ENCODE measurements around the gene KATNAL1.
"Not testable (repeated sequence)": the region's sequence is repeated elsewhere in the genome, so short reads cannot be mapped to it uniquely, and the experiment has no call there.

The KATNAL1 gene

DNA sequence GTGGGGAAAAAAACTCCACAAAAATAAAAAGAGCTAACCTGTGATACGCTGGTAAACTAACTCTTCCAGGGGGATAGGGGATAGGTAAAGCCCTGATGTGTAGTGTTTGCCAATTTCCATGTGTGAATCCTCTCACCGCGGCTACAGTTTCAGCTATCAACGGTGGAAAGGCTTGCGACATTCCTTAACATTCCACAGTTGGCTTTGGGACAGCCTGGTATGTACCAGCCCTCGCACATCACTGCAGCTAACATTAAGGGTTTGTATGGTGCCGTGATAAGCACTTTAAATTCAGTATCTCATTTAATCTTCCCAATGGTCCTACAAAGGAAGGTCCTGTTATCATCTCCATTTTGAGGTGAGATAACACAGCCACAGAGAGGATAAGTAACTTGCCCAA lies 112.4 kb downstream of the KATNAL1 start:
- H3K36me3 Mint-ChIP-seq (ENCODE audit: low read depth), result no peaks in the 10 kb centered on the region
- H3K9me3 Mint-ChIP-seq, result no peaks in the 10 kb centered on the region
- intact Hi-C loops (cut with micrococcal nuclease), result no loop called here
- no peaks in the 10 kb centered on the region for H3K27me3 Mint-ChIP-seq
- no peaks in the 10 kb centered on the region for H3K4me1 Mint-ChIP-seq (ENCODE audit: low read depth)
- no peak overlapping the region for H3K4me3 Mint-ChIP-seq
- no peak overlapping the region for H3K27ac Mint-ChIP-seq

DNA sequence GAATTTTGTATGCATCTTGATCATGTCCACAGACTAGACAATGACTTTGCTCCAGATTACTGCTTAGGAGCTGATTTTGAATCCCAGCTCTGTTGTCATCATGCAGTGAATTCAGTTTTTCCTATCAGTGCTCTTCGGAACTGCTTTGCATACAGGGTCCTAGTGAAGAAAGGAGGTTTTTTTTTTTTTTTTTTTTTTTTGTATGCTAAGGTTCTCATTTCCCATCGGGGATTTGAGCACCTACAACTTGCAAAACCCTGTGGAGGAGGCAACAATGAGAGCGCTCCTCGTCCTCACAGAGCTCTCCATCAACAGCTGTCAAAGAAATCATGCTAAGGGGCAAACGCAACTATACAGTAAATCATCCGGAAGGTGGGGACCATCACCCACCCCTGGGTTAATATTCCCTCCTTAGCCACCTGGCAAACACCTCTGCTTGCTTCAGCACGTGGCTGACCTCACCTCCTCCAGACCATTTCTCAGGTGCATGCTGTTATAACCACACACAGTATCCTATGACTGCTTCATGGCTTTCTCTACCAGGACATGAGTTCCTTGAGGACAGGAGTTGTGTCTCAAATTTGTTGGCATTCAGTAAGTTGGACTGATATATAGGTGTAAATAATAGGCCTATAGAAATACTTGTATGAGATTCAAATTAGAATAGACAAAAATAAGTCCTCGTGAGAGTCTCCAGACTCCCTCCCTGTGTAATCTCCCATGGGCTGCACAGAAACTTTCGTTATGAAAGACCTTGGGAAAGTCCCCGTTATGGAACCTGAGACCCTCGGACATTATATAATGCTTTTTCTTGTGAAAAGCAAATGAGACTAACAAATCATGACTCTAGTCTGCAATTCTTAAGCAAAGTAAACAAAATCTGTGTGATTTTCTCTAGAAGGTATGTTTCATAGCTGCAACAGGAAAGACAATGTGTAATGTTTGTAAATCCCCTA lies 113.8 kb downstream of the KATNAL1 start:
- H3K9me3 Mint-ChIP-seq, result no peaks in the 10 kb centered on the region
- H3K4me3 Mint-ChIP-seq, result no peak overlapping the region
- intact Hi-C loops (cut with micrococcal nuclease), result no loop called here
- no peaks in the 10 kb centered on the region for H3K4me1 Mint-ChIP-seq (ENCODE audit: low read depth)
- no peak overlapping the region for H3K27ac Mint-ChIP-seq
- H3K36me3 Mint-ChIP-seq (ENCODE audit: low read depth), result no peaks in the 10 kb centered on the region
- H3K27me3 Mint-ChIP-seq, result no peaks in the 10 kb centered on the region

- Mint-ChIP-seq H3K27ac (no peak overlapping the region), H3K4me1 (ENCODE audit: low read depth) (no peaks in the 10 kb centered on the region), H3K27me3 (no peaks in the 10 kb centered on the region), H3K9me3 (no peaks in the 10 kb centered on the region), H3K36me3 (ENCODE audit: low read depth) (no peaks in the 10 kb centered on the region), H3K4me3 (no peak overlapping the region)
- intact Hi-C loops (cut with micrococcal nuclease), result no loop called here
Measured at GRCh38 chr13:30192320-30193093, 114.8 kb downstream of the KATNAL1 start.

DNA sequence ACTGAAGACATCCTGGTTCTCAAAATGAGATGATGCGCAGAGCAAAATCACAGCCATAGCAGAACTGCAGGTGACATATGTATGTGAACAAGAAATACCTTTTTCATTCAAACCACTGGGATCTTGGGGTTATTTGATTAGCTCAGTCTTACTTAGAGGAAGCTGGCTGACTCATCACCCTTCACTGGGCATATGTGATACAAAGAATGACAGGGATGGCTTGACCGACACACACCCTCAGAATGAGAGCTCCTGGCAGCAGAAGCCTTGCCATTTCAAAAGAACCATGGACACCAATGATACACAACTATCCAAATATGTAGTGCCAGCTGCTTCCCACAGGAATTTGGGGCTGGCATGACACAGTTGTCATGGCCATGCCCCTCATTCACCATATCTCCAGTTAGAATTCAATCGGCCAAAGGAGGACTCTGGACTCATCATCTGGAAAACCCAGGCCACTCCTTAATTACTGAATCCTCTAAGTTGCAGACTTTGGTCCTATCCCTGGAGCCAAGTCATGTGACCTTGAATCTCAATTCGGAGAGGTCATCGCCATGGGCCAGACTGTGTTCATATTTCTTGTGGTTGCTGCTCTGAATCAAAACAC lies 115.8 kb downstream of the KATNAL1 start:
- intact Hi-C loops (cut with micrococcal nuclease), result no loop called here
- no peaks in the 10 kb centered on the region for H3K4me1 Mint-ChIP-seq (ENCODE audit: low read depth)

GRCh38 chr13:30186634-30187415 lies 120.5 kb downstream of the KATNAL1 start:
- Mint-ChIP-seq H3K36me3 (ENCODE audit: low read depth) (no peaks in the 10 kb centered on the region), H3K9me3 (no peaks in the 10 kb centered on the region), H3K4me3 (no peak overlapping the region), H3K4me1 (ENCODE audit: low read depth) (no peaks in the 10 kb centered on the region), H3K27me3 (no peaks in the 10 kb centered on the region), H3K27ac (no peak overlapping the region)
- intact Hi-C loops (cut with micrococcal nuclease), result no loop called here

More for the DNA sequence above, 115.8 kb downstream of the KATNAL1 start:
- Mint-ChIP-seq H3K27ac (no peak overlapping the region), H3K4me3 (no peak overlapping the region), H3K36me3 (ENCODE audit: low read depth) (no peaks in the 10 kb centered on the region), H3K27me3 (no peaks in the 10 kb centered on the region), H3K9me3 (no peaks in the 10 kb centered on the region)

GRCh38 chr13:30181888-30182651 lies 125.3 kb downstream of the KATNAL1 start:
- no peaks in the 10 kb centered on the region for H3K4me1 Mint-ChIP-seq (ENCODE audit: low read depth)
- H3K9me3 Mint-ChIP-seq, result no peaks in the 10 kb centered on the region
- no peaks in the 10 kb centered on the region for H3K27me3 Mint-ChIP-seq
- no peak overlapping the region for H3K4me3 Mint-ChIP-seq
- H3K36me3 Mint-ChIP-seq (ENCODE audit: low read depth), result no peaks in the 10 kb centered on the region
- no peak overlapping the region for H3K27ac Mint-ChIP-seq
- intact Hi-C loops (cut with micrococcal nuclease), result no loop called here

GRCh38 chr13:30179597-30180276 lies 127.6 kb downstream of the KATNAL1 start:
- Mint-ChIP-seq H3K4me3 (no peak overlapping the region), H3K4me1 (ENCODE audit: low read depth) (peaks cover 4% of the 10 kb centered on the region), H3K27ac (no peak overlapping the region), H3K9me3 (no peaks in the 10 kb centered on the region), H3K27me3 (no peaks in the 10 kb centered on the region), H3K36me3 (ENCODE audit: low read depth) (no peaks in the 10 kb centered on the region)
- intact Hi-C loops (cut with micrococcal nuclease), result no loop called here

- Mint-ChIP-seq H3K27ac (no peak overlapping the region), H3K9me3 (no peaks in the 10 kb centered on the region), H3K4me3 (no peak overlapping the region), H3K36me3 (ENCODE audit: low read depth) (no peaks in the 10 kb centered on the region), H3K27me3 (no peaks in the 10 kb centered on the region), H3K4me1 (ENCODE audit: low read depth) (peaks cover 11% of the 10 kb centered on the region)
- intact Hi-C loops (cut with micrococcal nuclease), result no loop called here
Measured at GRCh38 chr13:30178976-30179375, 128.4 kb downstream of the KATNAL1 start.

DNA sequence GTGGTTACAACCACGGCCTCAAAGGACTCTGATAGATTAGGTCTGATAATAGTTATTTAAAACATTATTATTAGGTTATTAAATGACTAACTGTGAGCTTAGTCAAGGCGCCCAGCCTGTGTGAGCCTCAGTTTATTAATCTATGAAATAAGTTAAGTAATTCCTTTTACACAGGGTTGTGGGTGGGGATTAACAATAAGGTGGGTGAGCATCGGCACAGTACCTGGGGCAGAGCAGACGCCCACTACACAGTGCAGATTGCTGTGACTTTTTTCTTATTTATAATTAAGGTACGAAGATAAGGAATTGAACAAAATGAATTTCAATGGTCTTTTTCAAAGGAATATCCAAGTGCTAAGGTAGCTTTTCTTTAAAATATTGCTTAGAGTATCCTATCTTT lies 132.2 kb downstream of the KATNAL1 start:
- H3K4me1 Mint-ChIP-seq (ENCODE audit: low read depth), result peaks cover 22% of the 10 kb centered on the region
- no peaks in the 10 kb centered on the region for H3K36me3 Mint-ChIP-seq (ENCODE audit: low read depth)
- no peaks in the 10 kb centered on the region for H3K27me3 Mint-ChIP-seq
- H3K9me3 Mint-ChIP-seq, result no peaks in the 10 kb centered on the region
- intact Hi-C loops (cut with micrococcal nuclease), result no loop called here
- no peak overlapping the region for H3K4me3 Mint-ChIP-seq
- H3K27ac Mint-ChIP-seq, result no peak overlapping the region

DNA sequence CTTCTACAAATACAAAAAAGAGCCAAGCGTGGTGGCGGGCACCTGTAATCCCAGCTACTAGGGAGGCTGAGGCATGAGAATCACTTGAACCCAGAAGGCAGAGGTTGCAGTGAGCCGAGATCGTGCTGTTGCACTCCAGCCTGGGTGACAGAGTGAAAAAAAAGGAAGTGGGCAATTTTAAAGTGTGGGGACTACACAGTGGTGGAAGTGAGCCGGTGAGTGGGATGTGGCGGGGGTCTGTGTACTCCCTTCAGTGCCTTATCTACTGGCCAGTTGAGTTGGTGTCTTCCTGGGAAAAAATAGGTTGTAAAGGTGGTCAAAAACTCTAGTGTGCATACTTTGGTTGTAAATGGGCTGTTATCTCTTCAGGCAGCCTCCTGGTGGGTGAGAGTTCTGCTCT lies 133.1 kb downstream of the KATNAL1 start:
- H3K27me3 Mint-ChIP-seq; H3K9me3 Mint-ChIP-seq; H3K4me3 Mint-ChIP-seq; intact Hi-C loops (cut with micrococcal nuclease); H3K36me3 Mint-ChIP-seq (ENCODE audit: low read depth); H3K27ac Mint-ChIP-seq: not testable (repeated sequence)
- H3K4me1 Mint-ChIP-seq (ENCODE audit: low read depth), result peaks cover 22% of the 10 kb centered on the region

- Mint-ChIP-seq H3K4me3 (no peak overlapping the region), H3K27ac (no peak overlapping the region), H3K27me3 (no peaks in the 10 kb centered on the region), H3K4me1 (ENCODE audit: low read depth) (peaks cover 22% of the 10 kb centered on the region), H3K36me3 (ENCODE audit: low read depth) (no peaks in the 10 kb centered on the region), H3K9me3 (no peaks in the 10 kb centered on the region)
- intact Hi-C loops (cut with micrococcal nuclease), result no loop called here
Measured at GRCh38 chr13:30173303-30173610, 134.1 kb downstream of the KATNAL1 start.

DNA sequence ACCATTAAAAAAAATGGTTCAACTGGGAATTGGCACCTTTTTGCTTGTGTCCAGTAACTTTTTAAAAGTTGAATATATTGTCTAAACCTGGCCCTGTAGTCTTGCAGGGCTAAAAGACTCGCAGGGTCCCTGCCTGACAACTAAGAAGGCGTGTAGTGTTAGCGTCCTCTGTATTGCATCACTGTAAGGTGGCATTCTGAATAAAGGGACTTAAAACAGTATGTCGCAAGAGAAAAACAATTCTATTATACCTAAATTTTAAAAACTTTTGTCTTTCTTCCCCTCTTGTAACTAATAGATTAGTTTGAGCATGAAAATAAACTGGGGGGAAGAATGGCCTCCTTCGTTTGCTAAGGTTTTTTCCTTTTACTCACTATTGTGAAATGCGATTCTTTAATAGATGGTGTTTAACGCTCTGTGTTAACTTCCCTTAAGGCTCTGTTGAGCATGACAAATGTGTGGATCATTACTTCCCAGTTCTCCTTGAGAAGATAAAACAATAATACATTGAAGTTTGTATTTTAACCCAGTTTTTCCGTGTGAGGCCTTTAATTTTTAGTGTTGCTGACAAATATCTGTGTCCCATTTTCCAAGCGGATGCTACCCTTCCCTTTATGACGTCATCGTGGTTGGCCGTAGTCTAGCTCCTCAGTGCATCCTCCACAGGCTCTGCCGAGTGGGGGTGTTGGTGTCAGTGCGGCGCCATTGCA lies 134.6 kb downstream of the KATNAL1 start:
- no peaks in the 10 kb centered on the region for H3K27me3 Mint-ChIP-seq
- H3K4me3 Mint-ChIP-seq, result no peak overlapping the region
- H3K36me3 Mint-ChIP-seq (ENCODE audit: low read depth), result no peaks in the 10 kb centered on the region
- intact Hi-C loops (cut with micrococcal nuclease), result no loop called here
- no peaks in the 10 kb centered on the region for H3K9me3 Mint-ChIP-seq
- H3K27ac Mint-ChIP-seq, result no peak overlapping the region
- H3K4me1 Mint-ChIP-seq (ENCODE audit: low read depth), result peaks cover 22% of the 10 kb centered on the region
